ENCODE results near the gene IQGAP1. TPM values are rescaled to one million over a fixed set of nuclear protein-coding genes. Genes with fewer than 3 reads are reported as not detected.

The IQGAP1 gene, protein sequence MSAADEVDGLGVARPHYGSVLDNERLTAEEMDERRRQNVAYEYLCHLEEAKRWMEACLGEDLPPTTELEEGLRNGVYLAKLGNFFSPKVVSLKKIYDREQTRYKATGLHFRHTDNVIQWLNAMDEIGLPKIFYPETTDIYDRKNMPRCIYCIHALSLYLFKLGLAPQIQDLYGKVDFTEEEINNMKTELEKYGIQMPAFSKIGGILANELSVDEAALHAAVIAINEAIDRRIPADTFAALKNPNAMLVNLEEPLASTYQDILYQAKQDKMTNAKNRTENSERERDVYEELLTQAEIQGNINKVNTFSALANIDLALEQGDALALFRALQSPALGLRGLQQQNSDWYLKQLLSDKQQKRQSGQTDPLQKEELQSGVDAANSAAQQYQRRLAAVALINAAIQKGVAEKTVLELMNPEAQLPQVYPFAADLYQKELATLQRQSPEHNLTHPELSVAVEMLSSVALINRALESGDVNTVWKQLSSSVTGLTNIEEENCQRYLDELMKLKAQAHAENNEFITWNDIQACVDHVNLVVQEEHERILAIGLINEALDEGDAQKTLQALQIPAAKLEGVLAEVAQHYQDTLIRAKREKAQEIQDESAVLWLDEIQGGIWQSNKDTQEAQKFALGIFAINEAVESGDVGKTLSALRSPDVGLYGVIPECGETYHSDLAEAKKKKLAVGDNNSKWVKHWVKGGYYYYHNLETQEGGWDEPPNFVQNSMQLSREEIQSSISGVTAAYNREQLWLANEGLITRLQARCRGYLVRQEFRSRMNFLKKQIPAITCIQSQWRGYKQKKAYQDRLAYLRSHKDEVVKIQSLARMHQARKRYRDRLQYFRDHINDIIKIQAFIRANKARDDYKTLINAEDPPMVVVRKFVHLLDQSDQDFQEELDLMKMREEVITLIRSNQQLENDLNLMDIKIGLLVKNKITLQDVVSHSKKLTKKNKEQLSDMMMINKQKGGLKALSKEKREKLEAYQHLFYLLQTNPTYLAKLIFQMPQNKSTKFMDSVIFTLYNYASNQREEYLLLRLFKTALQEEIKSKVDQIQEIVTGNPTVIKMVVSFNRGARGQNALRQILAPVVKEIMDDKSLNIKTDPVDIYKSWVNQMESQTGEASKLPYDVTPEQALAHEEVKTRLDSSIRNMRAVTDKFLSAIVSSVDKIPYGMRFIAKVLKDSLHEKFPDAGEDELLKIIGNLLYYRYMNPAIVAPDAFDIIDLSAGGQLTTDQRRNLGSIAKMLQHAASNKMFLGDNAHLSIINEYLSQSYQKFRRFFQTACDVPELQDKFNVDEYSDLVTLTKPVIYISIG (N-terminal part only)
- total RNA-seq: 100 to 1,000 TPM; 181 to 285 (median 193) TPM

DNA sequence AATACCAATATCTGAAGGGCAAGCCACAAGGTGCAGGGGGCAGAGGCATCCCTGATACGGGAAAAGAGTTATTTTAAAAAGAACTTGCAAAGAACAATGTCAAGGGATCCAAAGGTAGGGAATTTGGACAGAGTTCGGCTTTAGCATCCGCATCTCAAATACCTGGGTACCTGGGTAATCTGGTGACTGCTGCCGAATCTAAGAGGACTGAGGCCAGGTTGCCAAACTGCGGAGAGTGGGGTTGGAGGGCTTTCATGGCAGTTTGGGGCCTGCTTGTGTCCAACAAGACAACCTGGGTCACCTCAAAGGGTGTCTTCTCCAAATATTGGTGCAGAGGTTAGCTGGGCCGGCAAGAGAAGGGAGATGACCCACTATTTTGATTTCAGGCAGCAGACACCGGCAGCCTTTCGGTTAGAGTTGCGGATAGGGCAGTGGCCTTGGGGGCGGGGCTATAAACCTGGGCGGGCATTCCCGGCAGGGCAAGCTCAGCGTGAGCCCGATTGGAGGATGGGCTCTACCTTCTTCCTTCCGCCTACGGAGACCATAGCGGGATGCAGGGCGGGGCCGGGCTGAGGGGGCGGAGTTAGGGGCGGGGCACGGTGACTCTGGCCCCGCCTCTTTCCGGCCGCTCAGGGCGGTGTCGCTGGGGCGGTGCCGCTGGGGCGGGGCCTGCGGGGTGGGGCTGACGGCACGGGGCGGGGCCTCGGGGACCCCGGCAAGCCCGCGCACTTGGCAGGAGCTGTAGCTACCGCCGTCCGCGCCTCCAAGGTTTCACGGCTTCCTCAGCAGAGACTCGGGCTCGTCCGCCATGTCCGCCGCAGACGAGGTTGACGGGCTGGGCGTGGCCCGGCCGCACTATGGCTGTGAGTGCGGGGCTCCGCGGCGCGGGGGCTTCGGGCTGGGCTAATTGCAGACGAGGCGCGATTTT lies at the start of gene IQGAP1:
TSS of gene IQGAP1 (plus strand) at position 709 of the 928 bp plus-strand sequence. CDS start at position 809, 100 bp downstream.
- H3K9me3 ChIP-seq: no peaks in the 10 kb centered on the region
- H3K27me3 ChIP-seq: no peaks in the 10 kb centered on the region
- intact Hi-C loops (cut with DNase I): no loop called here
- H3K4me1 ChIP-seq: peaks cover 26 to 61% (median 40%) of the 10 kb centered on the region in 3 donors
- H3K36me3 ChIP-seq: peaks cover 0 to 23% (median 0%) of the 10 kb centered on the region in 3 donors
- 16 to 33% methylated on average over 6 to 13 of the region's 62 CpGs for WGBS, 2 donors
- DNase-seq: peak; percentile 80
- H3K27ac ChIP-seq: peak within 1 kb of the TSS; percentile 97 to 100 (median 100)
- TF ChIP-seq POLR2A (IDR thresholded peaks at IDR 0.05): peak in 3 of 4 donors; percentile 73 to 94 (median 90)
- TF ChIP-seq, protein P1, sequence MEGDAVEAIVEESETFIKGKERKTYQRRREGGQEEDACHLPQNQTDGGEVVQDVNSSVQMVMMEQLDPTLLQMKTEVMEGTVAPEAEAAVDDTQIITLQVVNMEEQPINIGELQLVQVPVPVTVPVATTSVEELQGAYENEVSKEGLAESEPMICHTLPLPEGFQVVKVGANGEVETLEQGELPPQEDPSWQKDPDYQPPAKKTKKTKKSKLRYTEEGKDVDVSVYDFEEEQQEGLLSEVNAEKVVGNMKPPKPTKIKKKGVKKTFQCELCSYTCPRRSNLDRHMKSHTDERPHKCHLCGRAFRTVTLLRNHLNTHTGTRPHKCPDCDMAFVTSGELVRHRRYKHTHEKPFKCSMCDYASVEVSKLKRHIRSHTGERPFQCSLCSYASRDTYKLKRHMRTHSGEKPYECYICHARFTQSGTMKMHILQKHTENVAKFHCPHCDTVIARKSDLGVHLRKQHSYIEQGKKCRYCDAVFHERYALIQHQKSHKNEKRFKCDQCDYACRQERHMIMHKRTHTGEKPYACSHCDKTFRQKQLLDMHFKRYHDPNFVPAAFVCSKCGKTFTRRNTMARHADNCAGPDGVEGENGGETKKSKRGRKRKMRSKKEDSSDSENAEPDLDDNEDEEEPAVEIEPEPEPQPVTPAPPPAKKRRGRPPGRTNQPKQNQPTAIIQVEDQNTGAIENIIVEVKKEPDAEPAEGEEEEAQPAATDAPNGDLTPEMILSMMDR (IDR thresholded peaks at IDR 0.05): no peak
- H3K4me3 ChIP-seq: peak within 1 kb of the TSS; percentile 83 to 100 (median 92)

DNA sequence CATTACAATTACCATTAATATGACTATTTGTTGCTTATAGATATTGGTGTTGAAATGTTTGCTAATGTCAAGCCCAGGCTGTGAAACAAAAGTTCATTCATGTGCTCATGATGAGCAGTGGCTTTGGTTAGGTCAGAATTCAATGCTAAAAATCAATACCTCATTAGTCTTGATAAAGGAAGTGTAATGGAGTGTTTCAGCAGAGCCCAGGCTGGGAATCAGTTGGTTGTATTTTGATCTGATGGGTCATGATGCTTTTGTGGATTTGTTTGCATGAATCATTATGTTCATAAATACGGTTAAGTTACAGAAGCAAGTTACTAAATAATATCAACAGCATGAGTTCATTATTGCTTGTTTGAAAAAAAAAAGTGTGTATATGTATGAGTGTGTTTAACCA lies 49.5 kb upstream of the IQGAP1 start:
- no peak for TF ChIP-seq POLR2A (IDR thresholded peaks at IDR 0.05)
- TF ChIP-seq, protein P1 (IDR thresholded peaks at IDR 0.05): no peak
- Histone ChIP-seq H3K9me3 (no peaks in the 10 kb centered on the region), H3K36me3 (no peaks in the 10 kb centered on the region), H3K27ac (no peak overlapping the region), H3K27me3 (no peaks in the 10 kb centered on the region), H3K4me3 (no peak overlapping the region), H3K4me1 (peaks cover 0 to 48% (median 19%) of the 10 kb centered on the region in 3 donors)
- 65 to 77% methylated on average over 1 of the region's 1 CpG for WGBS, 2 donors
- intact Hi-C loops (cut with DNase I): no loop called here
- DNase-seq: no peak

DNA sequence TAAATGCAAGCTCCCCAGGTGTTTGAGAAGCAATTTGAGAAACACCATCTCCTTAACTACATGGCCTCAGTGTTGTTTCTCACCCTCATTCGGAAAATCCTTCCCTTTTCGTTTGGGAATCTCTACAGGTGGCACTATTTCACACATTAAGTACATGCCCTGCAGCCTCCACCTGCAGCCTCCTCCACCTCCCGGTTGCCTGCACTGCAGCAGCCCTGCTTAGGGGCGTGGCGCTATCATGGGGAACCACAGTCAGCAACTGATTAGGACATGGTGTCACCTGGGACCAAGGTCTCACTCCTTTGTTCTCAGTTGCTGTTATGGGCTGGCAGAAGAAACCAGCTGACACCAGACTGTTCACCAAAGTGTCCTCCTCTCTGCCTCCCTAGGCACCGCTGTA lies 47.7 kb upstream of the IQGAP1 start:
- intact Hi-C loops (cut with DNase I): no loop called here
- 64 to 72% methylated on average over 5 to 6 of the region's 6 CpGs for WGBS, 2 donors
- no peak for DNase-seq
- Histone ChIP-seq H3K27ac (no peak overlapping the region), H3K36me3 (no peaks in the 10 kb centered on the region), H3K27me3 (no peaks in the 10 kb centered on the region), H3K4me1 (peaks cover 0 to 33% (median 13%) of the 10 kb centered on the region in 3 donors), H3K4me3 (no peak overlapping the region), H3K9me3 (no peaks in the 10 kb centered on the region)
- TF ChIP-seq, protein P1 (IDR thresholded peaks at IDR 0.05): no peak
- no peak for TF ChIP-seq POLR2A (IDR thresholded peaks at IDR 0.05)

DNA sequence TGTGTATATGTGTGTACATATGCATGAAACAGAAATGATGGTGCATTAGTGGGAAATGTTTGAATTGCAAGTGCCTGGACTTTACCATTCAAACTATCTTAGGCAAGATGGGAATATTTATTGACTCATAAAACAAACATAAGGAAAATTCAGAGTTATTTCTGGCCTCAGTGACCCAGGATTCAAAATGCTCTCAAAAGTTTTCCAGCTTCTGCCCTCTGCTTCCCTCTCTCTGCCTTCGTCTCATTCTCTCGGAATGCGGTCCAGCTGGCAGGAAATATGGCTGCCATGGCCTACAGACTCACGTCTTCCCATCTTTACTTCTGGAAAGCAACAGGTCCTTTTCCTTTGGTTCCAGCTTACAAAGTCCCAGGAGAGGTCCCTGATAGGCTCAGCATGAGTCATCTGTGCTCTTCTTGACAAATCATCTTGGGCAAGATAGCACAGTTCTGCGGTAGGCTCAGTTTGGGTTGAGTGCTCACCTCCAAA lies 44.7 kb upstream of the IQGAP1 start:
- peaks cover 0 to 10% (median 4%) of the 10 kb centered on the region in 3 donors for H3K4me1 ChIP-seq
- H3K4me3 ChIP-seq: no peak overlapping the region
- H3K27ac ChIP-seq: no peak overlapping the region
- no peak for DNase-seq
- no peaks in the 10 kb centered on the region for H3K36me3 ChIP-seq
- TF ChIP-seq, protein P1 (IDR thresholded peaks at IDR 0.05): no peak
- no peak for TF ChIP-seq POLR2A (IDR thresholded peaks at IDR 0.05)
- WGBS, 2 donors: 65 to 71% methylated on average over 5 of the region's 5 CpGs
- intact Hi-C loops (cut with DNase I): no loop called here
- H3K27me3 ChIP-seq: no peaks in the 10 kb centered on the region
- H3K9me3 ChIP-seq: no peaks in the 10 kb centered on the region
